Peyer's patch (tissue), 4 donors: ENCODE measurements around the gene ELAPOR1.

ENCODE experiments used
- CTCF ChIP-seq, 6 experiments: fragments of 450-650 bp in 4 of 6; fragments of 200-600 bp in 2 of 6; sonication (generic) in 1 of 6; IDR thresholded peaks; one replicate each; pipeline ENCODE4 v1.5.1; 2017 to 2019; ENCODE audit warnings: antibody characterized with exemption in 6 of 6, mild to moderate bottlenecking in 3 of 6, moderate library complexity in 1 of 6
- POLR2A ChIP-seq, 2 donors: fragments of 450-650 bp; IDR thresholded peaks; one replicate each; pipeline ENCODE4 v1.5.1; 2017; ENCODE audit warnings: antibody characterized with exemption in 2 of 2, mild to moderate bottlenecking in 2 of 2, moderate library complexity in 2 of 2

DNA sequence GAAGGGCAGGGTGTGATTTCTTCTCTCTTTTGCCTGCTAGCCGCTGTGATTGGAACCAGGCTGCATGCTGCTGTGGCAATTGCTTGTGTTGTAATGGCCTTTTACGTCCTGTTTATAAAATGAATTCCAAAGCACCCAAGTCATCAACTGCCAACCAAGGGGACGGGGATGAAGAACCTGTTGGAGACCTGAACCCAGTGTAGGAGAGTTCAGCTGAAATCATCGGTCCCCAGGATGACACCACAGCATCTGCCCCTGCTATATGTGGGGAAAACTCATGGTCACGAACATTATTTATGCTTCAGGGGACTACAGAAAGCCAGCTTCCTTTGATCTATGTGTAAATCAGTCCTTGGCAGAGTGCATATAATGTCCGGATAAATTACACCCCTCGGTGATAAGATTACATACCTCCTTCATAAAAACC lies 19.5 kb upstream of the ELAPOR1 start:
- TF ChIP-seq CTCF (IDR thresholded peaks at IDR 0.05), result no peak
- no peak for TF ChIP-seq POLR2A (IDR thresholded peaks at IDR 0.05)
